Measurements from ENCODE around the gene CCDC74B. TPM values are rescaled to one million over a fixed set of nuclear protein-coding genes. Genes with fewer than 3 reads are reported as not detected.
"Not testable (repeated sequence)": the region's sequence is repeated elsewhere in the genome, so short reads cannot be mapped to it uniquely, and the experiment has no call there.

Gene CCDC74B
- total RNA-seq, 2 donors from 2014 or later: 0.99 to 1.0 TPM

DNA sequence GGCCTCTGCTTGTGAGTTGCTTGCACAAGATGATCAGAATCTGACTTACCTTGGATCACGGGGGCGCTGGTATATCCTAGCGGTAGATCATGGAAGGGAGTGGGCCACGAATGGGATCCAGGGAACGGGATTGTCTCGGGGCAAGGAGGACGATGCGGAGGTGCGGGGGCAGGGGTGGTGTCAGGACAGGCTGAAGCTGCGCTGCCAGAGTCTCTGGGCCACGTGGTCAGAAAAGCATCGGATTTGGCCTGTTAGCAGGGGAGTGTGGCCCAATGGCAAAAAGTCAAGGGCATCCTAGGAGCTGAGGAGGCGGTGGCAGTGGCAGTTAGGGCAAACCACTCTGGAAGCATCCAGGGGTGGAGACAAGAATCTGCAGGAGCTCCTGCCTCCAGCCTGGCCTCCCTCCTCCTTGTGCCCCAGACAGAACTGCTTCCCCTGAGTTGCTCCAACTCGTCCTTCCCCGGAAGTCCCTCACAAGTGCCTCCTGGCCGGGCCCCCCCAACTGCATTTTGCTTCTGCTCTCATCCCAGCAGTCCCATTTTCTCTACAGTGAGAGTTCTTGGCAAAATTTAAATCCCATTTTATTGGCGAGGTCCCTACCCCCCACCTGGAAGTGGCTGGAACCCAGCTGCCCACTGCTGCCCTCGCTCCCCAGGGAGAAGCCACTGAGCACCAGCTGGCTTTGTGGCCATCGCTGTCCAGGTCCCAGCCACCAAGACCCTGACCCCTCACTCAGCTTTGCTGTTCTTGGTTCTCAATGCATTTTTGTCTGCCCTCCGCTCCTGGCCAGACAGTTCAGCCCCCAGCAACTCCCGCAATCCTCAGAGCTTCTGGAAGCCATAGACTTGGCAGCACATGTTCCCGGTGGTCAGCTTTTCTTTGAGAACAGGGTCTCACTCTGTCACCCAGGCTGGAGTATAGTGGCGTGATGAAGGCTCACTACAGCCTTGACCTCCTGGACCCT, 5.6 kb upstream of the CCDC74B start:
- TF ChIP-seq POLR2A (IDR thresholded peaks at IDR 0.05): no peak
- TF ChIP-seq, protein P1, sequence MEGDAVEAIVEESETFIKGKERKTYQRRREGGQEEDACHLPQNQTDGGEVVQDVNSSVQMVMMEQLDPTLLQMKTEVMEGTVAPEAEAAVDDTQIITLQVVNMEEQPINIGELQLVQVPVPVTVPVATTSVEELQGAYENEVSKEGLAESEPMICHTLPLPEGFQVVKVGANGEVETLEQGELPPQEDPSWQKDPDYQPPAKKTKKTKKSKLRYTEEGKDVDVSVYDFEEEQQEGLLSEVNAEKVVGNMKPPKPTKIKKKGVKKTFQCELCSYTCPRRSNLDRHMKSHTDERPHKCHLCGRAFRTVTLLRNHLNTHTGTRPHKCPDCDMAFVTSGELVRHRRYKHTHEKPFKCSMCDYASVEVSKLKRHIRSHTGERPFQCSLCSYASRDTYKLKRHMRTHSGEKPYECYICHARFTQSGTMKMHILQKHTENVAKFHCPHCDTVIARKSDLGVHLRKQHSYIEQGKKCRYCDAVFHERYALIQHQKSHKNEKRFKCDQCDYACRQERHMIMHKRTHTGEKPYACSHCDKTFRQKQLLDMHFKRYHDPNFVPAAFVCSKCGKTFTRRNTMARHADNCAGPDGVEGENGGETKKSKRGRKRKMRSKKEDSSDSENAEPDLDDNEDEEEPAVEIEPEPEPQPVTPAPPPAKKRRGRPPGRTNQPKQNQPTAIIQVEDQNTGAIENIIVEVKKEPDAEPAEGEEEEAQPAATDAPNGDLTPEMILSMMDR (IDR thresholded peaks at IDR 0.05): no peak
- Histone ChIP-seq H3K27me3 (no peaks in the 10 kb centered on the region), H3K4me3 (no peak overlapping the region), H3K27ac (no peak overlapping the region), H3K9me3 (no peaks in the 10 kb centered on the region), H3K4me1 (no peaks in the 10 kb centered on the region), H3K36me3 (replicated peaks in 1 of 2; ENCODE audit: insufficient read depth in 1 of 2, low read depth in 2 of 2) (peaks cover 0 to 3% of the 10 kb centered on the region in 2 donors)
- ATAC-seq (no peak), DNase-seq (no peak)
- intact Hi-C loops (cut with DNase I): no loop called here
- WGBS, 2 donors: 85 to 91% methylated on average over 23 of the region's 23 CpGs

DNA sequence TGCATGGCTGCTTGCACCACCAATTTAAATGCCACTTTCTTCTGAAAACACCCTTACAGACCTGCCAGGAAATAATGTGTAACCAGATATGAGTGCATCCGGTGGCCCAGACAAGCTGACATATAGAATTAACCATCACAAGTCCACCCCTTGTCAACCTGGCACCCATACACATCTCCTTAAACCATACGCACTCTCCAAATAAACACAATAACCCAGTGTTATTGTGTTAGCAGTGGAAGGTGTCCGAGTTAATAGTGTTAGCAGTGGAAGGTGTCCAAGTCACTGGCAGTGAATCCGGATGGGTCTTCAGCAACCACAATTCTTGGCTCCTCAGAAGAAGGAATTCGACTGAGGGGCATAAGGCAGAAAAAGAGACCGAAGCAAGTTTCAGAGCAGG, 3.6 kb upstream of the CCDC74B start:
- H3K4me1 ChIP-seq; DNase-seq; H3K4me3 ChIP-seq; H3K9me3 ChIP-seq; H3K27ac ChIP-seq; intact Hi-C loops (cut with DNase I); H3K36me3 ChIP-seq (replicated peaks in 1 of 2; ENCODE audit: insufficient read depth in 1 of 2, low read depth in 2 of 2); H3K27me3 ChIP-seq; ATAC-seq: not testable (repeated sequence)
- 44 to 51% methylated on average over 6 of the region's 6 CpGs for WGBS, 2 donors

DNA sequence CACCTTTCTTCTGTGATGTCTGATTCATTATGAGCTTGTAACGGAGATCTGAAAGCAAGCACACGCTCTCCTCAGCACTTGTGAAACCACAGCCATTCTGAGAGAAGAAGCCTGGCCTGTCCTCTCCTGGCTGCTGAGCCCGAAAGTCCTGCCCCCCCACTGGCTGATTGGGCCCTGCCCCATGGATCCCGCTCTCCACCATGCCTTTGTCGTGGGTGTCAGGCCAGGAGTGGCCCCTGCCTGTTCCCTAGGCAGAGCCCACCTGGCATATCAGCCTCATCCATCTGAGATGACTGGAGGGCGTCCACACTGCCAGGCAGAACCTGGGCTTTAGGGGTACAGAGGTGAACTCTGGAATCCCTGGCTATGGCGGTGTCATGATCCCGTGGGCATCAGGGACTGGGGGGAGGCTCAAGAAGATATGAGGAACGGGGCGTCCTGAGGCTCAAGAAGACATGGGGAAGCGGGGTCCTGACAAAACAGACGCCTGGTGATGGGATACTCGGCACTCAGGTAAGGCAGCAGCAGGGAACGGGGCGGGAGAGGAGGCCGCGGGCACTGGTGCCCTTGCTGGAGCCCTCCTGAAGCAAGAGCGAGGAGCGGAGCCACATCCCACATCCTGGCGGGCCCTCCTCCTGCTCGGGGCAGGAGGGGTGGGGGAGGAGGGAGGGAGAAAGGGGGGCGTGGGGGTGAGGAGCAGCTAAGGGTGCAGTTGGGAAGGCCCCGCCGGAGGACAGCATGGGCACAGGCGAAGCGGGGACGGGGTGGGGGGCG, 1.5 kb downstream of the CCDC74B start:
- DNase-seq; H3K27me3 ChIP-seq; H3K27ac ChIP-seq; H3K4me1 ChIP-seq; H3K9me3 ChIP-seq; H3K36me3 ChIP-seq (replicated peaks in 1 of 2; ENCODE audit: insufficient read depth in 1 of 2, low read depth in 2 of 2); intact Hi-C loops (cut with DNase I); H3K4me3 ChIP-seq; ATAC-seq: not testable (repeated sequence)
- WGBS, 2 donors: 61 to 65% methylated on average over 17 to 18 of the region's 28 CpGs

DNA sequence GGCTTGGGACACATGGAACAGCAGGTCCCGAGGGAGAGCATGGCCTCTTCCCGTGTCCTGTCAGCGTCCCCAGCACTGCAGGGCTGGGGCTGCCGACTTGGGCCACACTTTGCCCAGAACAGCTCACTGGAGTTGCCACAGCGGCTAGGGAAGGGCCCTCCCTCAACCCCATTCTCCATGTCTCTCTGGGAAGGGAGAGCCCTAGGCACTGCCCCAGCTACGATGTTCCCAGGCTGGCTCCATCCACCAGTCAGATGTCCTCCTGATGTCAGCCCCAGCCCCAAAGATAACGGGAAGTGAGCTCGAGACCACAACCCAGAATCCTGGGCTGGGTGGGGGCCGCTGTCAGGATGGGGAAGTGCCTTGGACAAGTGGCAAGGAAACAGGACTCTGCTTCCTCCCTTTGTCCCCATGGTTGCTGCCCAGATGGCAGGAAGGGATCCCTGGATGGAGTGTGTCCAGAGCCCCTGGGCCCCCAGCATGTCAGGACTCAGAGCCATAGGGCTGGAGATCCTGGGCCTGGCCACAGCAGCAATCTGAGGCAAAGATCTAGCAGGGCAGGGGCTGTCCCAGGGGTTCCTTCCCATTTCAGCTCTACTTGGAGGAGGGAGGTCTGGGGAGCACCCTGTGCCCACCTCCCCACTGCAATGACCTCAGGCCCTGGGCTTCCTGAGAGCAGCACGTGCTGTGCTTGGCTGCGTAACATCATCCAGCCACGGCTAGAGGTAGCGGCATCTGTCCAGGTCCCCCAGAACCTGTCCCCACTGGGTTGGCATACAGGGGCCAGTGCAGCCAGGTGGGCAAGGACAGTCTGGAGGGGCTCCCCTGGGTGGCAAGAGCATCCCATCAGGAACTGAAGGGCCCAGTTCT, 2.3 kb downstream of the CCDC74B start:
- ATAC-seq; H3K27me3 ChIP-seq; H3K36me3 ChIP-seq (replicated peaks in 1 of 2; ENCODE audit: insufficient read depth in 1 of 2, low read depth in 2 of 2); H3K9me3 ChIP-seq; H3K4me1 ChIP-seq; DNase-seq; intact Hi-C loops (cut with DNase I); H3K4me3 ChIP-seq; H3K27ac ChIP-seq: not testable (repeated sequence)
- WGBS, 2 donors: 79 to 82% methylated on average over 7 to 9 of the region's 13 CpGs

DNA sequence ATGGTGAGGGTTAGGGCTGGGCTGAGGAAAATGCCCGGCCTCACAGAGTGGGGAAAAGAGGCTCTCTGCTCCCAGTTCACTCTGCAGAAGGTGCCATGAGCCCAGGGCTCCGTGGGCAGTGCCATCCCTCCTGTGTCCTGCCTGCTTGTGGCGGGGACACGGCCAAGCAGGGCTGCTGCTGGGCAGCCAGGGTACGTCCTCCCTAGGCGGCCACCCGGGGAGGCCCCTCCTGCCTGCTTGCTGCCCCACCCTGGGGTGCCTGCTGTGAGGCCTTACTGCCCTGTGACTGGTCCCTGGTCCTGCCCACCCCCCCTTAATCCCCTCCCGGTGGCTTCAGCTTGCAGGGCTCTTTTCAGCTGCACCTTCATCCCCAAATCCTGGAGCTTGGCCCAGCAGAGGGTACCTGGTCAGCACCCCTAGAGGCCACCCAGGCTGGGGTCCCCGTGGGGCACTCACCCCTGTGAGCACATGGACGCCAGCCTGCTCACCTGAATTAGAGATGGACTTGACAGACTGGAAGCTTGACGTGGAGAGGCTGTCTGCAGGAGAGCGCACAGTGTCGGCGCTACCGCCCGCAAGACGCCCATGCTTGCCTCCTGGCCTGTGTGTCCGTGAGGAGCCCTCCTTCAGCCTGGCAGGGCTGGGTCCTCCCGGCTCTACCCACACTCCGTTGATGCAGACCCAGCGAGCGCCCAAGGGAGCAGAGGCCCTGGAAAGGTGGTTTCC, 3.1 kb downstream of the CCDC74B start:
- intact Hi-C loops (cut with DNase I); DNase-seq; H3K36me3 ChIP-seq (replicated peaks in 1 of 2; ENCODE audit: insufficient read depth in 1 of 2, low read depth in 2 of 2); H3K4me1 ChIP-seq; H3K9me3 ChIP-seq; H3K4me3 ChIP-seq; ATAC-seq; H3K27me3 ChIP-seq; H3K27ac ChIP-seq: not testable (repeated sequence)
- 67 to 100% methylated on average over 1 to 10 of the region's 22 CpGs for WGBS, 2 donors

DNA sequence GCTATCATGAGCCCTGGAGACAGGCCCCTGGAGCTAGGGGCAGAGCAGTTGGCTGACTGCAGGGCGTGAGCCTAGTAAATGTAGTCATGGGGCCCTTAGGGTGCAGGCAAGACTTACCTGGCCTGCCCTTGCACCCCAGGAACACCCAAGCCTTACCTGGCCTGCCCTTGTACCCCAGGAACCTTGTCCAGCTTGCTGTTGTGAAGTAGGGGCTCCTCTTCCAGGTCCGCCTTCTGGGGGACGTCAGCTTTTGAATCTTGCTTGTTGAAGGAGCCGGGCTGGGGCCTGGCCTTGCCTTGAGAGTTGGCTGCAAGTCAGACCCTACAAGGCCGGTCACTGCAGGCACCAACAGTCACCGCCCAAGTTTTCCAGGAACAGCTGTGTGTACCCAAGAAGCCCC, 3.9 kb downstream of the CCDC74B start:
- 84% methylated on average over 2 of the region's 6 CpGs; no CpG with 5 or more reads in 1 of the 2 donors for WGBS, 2 donors
- H3K4me1 ChIP-seq; intact Hi-C loops (cut with DNase I); H3K9me3 ChIP-seq; ATAC-seq; H3K27me3 ChIP-seq; H3K27ac ChIP-seq; H3K36me3 ChIP-seq (replicated peaks in 1 of 2; ENCODE audit: insufficient read depth in 1 of 2, low read depth in 2 of 2); DNase-seq; H3K4me3 ChIP-seq: not testable (repeated sequence)

DNA sequence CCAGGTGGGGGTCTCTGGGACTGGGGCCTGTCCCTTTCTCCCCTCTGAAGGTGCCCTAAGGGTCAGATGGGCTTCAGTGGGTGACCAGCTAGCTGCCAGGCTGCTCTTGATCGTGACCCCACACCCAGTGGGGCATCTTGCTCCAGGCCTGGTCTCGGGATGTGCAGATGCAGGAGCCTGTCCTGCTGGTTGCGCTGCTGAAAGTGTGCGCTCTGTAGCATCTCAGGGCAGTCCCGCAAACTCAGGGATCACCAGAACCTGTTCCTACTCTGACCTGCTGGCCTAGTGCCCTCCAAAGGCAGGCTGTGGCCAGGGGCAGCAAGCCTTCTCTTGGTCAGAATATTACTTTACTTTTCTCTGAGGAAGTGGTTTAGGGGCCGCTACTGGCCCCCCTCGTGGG, 4.4 kb downstream of the CCDC74B start:
- H3K9me3 ChIP-seq; DNase-seq; ATAC-seq; H3K36me3 ChIP-seq (replicated peaks in 1 of 2; ENCODE audit: insufficient read depth in 1 of 2, low read depth in 2 of 2); H3K27ac ChIP-seq; H3K27me3 ChIP-seq; H3K4me1 ChIP-seq; H3K4me3 ChIP-seq; intact Hi-C loops (cut with DNase I): not testable (repeated sequence)
- WGBS, 2 donors: 70 to 100% methylated on average over 1 to 5 of the region's 7 CpGs

DNA sequence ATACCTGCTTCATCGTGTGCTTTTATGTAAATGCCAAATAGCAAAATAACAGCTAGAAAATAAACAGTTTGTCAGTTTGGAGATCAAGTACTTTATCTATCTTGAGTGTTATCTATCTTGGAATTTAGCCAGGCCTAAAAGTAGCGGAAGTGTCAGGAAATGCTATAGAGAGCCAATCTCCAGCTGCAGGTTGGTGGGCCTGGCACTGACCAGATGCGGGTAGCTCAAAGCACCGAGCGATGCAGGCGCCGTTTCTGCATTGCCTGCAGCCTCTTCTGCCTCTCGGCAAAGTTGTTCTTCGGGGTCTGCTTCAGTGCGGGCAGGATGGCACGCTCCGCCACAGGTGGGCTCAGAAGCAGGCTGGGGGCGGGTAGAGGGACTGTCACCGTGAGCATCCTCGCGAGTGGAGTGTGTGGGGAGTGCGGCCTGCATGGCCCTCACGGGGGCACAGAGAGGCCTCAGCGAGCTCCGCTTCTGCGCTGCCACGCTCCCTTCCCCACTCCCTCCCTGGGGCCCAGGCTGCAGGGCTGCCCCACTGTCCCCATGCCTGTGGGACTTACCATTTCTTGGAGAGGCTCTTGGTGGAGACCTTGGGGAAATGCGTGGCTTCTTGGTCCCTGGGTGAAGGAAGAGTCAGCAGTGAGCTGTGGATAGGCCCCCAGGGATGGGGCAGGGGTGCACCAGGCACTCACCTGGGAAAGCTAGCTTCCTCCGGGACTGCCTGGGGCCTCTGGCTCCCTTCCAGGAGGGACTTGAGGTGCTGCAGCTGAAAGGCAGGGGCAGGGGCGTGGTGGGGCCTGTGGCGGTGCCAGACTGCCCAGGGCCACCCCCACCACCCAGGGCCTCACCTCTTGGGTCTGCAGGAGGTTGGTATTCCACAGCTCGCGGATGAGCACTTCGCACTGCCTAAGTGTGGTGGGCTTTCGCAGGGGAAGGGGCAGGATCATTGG, 5.3 kb downstream of the CCDC74B start:
- H3K4me1 ChIP-seq; H3K27me3 ChIP-seq; H3K36me3 ChIP-seq (replicated peaks in 1 of 2; ENCODE audit: insufficient read depth in 1 of 2, low read depth in 2 of 2); H3K4me3 ChIP-seq; H3K27ac ChIP-seq; intact Hi-C loops (cut with DNase I); ATAC-seq; DNase-seq; H3K9me3 ChIP-seq: not testable (repeated sequence)
- 70 to 86% methylated on average over 14 to 20 of the region's 30 CpGs for WGBS, 2 donors

DNA sequence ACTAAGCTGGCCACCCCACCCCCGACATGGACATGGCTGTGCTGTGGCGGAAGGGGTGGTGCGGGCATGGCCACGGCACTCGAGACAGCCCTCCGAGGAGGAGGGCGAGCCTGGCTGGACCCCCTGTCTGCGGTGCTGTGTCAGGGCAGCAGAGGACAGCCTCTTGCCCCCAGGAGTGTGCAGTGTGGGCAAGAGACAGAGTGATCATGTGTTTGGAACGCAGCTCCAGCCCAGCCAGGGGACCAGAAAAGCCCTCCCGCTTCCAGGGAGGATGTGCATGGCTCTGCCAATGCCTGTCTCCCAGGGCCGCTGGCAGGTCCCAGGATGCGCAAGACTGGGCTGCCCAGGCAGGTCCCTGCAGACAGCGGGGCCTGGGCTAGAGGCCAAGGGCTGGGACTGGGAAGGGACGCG, 6.1 kb downstream of the CCDC74B start:
- intact Hi-C loops (cut with DNase I); H3K36me3 ChIP-seq (replicated peaks in 1 of 2; ENCODE audit: insufficient read depth in 1 of 2, low read depth in 2 of 2); H3K4me3 ChIP-seq; H3K27me3 ChIP-seq; H3K4me1 ChIP-seq; ATAC-seq; H3K9me3 ChIP-seq; H3K27ac ChIP-seq; DNase-seq: not testable (repeated sequence)
- WGBS, 2 donors: 70% methylated on average over 10 of the region's 15 CpGs; no CpG with 5 or more reads in 1 of the 2 donors
